HUES64 (cell line): Measurements from ENCODE around the gene PSME1.

Experiments used
- H3K27ac ChIP-seq: 2 replicates; pipeline ENCODE4 v1.7.0; 2013; ENCODE audit warnings: low read depth, low read length, inconsistent platforms
- H3K27me3 ChIP-seq: 2 replicates; pipeline ENCODE4 v1.6.1; 2013; ENCODE audit warnings: mild to moderate bottlenecking, low read length; ENCODE audit not compliant: insufficient read depth
- H3K36me3 ChIP-seq: 2 replicates; pipeline ENCODE4 v1.6.1; 2013; ENCODE audit warnings: mild to moderate bottlenecking, low read length; ENCODE audit not compliant: insufficient read depth
- H3K4me1 ChIP-seq: 2 replicates; pipeline ENCODE4 v1.6.1; 2013; ENCODE audit warnings: mild to moderate bottlenecking, low read length, moderate library complexity; ENCODE audit not compliant: insufficient read depth
- H3K4me3 ChIP-seq: 2 replicates; pipeline ENCODE4 v1.5.1; 2013; ENCODE audit warnings: mild to moderate bottlenecking, low read length, moderate library complexity
- H3K9ac ChIP-seq: 2 replicates; pipeline ENCODE4 v1.6.1; 2013; ENCODE audit warnings: mild to moderate bottlenecking, low read depth, low read length
- H3K9me3 ChIP-seq: 2 replicates; pipeline ENCODE4 v1.6.1; 2013; ENCODE audit warnings: low read depth, low read length; ENCODE audit not compliant: insufficient read depth
- WGBS: fragments of 150-250, 120-280 bp; methylation state at CpG from one replicate; pipeline ENCODE4 v1.1.7; 2013; ENCODE audit warnings: missing lambda C conversion rate; 5-methylcytosine and 5-hydroxymethylcytosine counted together

The PSME1 gene

DNA sequence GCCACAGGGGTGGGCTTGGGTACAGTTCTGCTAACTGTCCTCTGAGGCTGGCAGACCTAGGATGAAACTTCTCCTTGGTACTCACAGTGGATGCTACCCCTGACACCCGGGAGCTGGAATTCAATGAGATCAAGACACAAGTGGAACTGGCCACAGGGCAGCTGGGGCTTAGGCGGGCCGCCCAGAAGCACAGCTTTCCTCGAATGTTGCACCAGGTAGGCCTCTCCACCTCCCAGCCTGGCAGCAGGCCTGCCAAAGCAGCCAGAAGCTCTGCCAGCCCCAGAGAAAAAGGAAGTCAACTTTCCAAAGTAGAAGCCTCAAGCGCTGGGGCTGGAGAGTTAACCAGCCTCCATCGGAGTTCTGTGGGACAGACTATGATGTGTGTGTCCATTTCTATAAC, 18.8 kb upstream of the PSME1 start:
- Histone ChIP-seq H3K36me3 (peaks cover 49% of the 10 kb centered on the region), H3K27me3 (no peaks in the 10 kb centered on the region), H3K27ac (no peak overlapping the region), H3K9ac (no peak overlapping the region), H3K4me1 (peaks cover 5% of the 10 kb centered on the region; the same call in 1 of the 2 replicates), H3K4me3 (no peak overlapping the region), H3K9me3 (no peaks in the 10 kb centered on the region)
- 91% methylated on average over 6 of the region's 6 CpGs for WGBS

DNA sequence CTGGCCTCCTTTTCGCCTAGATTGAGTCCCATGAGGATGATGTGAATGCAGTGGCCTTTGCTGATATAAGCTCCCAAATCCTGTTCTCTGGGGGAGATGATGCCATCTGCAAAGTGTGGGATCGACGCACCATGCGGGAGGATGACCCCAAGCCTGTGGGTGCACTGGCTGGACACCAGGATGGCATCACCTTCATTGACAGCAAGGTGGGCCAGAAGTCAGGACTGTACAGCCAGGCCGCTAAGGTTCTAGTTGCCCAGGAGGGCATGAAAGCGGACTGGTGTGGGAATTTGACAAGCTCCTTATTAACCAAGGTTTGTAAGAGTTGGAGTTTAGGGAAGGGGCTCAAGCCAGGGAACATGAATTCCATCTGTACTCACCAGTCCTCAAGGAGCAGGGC, 16.3 kb upstream of the PSME1 start:
- Histone ChIP-seq H3K36me3 (peaks cover 64% of the 10 kb centered on the region), H3K4me1 (peaks cover 5% of the 10 kb centered on the region; the same call in 1 of the 2 replicates), H3K4me3 (no peak overlapping the region), H3K9ac (no peak overlapping the region), H3K27ac (no peak overlapping the region), H3K9me3 (no peaks in the 10 kb centered on the region), H3K27me3 (no peaks in the 10 kb centered on the region)
- 94% methylated on average over 6 of the region's 6 CpGs for WGBS

DNA sequence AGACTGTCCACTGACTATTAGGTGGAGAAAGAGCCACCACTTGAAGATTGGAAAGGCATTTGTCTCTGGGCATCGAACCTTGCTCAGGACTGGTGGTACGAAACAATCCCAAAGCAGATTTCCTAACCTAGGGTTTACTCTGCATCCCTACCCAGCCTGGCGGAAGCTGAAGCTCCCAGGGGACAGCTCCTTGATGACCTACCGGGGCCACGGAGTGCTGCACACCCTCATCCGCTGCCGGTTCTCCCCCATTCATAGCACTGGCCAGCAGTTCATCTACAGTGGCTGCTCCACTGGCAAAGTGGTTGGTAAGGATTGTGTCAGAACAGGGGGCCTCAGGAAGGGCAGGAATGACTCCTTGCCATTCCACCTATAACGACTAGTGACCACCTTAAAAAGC, 14.8 kb upstream of the PSME1 start:
- H3K9me3 ChIP-seq = no peaks in the 10 kb centered on the region
- WGBS = 96% methylated on average over 8 of the region's 8 CpGs
- H3K9ac ChIP-seq = no peak overlapping the region
- H3K4me1 ChIP-seq = no peaks in the 10 kb centered on the region
- peaks cover 64% of the 10 kb centered on the region for H3K36me3 ChIP-seq
- no peak overlapping the region for H3K27ac ChIP-seq
- no peak overlapping the region for H3K4me3 ChIP-seq
- no peaks in the 10 kb centered on the region for H3K27me3 ChIP-seq

DNA sequence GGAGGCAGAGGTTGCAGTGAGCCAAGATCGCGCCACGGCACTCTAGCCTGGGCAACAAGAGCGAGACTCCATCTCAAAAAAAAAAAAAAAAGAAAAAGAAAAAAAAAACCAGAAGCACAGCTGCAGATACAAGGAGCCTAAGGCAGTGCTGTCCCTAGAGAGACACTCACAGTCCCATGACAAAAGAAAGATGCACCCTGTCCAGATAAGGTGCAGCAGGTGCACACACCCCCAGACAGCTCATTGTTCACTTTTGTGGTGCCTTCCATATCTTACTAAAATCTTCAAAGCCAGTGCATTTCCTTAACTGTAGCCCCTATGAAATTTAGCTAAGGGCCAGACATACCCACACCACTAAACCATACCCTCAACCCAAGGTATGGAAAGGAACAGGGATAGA, 13.6 kb upstream of the PSME1 start:
- H3K36me3 ChIP-seq = peaks cover 55% of the 10 kb centered on the region

DNA sequence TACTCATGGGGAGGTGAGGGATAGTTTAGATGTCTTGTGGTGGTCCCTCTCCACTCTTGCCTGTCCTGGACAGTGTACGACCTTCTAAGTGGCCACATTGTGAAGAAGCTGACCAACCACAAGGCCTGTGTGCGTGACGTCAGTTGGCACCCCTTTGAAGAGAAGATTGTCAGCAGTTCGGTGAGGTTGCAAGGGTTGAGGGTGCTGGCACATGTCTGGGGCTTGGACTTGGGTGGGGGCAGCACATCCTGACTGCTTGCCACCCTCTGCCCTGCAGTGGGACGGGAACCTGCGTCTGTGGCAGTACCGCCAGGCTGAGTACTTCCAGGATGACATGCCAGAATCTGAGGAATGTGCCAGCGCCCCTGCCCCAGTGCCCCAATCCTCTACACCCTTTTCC, 13.1 kb upstream of the PSME1 start:
- WGBS = 91% methylated on average over 8 of the region's 8 CpGs
- H3K36me3 ChIP-seq = peaks cover 51% of the 10 kb centered on the region

More for the DNA sequence above, 13.6 kb upstream of the PSME1 start:
- no peak overlapping the region for H3K9ac ChIP-seq
- 98% methylated on average over 4 of the region's 4 CpGs for WGBS
- no peaks in the 10 kb centered on the region for H3K27me3 ChIP-seq
- H3K27ac ChIP-seq = no peak overlapping the region
- H3K4me3 ChIP-seq = no peak overlapping the region
- no peaks in the 10 kb centered on the region for H3K4me1 ChIP-seq
- H3K9me3 ChIP-seq = no peaks in the 10 kb centered on the region

DNA sequence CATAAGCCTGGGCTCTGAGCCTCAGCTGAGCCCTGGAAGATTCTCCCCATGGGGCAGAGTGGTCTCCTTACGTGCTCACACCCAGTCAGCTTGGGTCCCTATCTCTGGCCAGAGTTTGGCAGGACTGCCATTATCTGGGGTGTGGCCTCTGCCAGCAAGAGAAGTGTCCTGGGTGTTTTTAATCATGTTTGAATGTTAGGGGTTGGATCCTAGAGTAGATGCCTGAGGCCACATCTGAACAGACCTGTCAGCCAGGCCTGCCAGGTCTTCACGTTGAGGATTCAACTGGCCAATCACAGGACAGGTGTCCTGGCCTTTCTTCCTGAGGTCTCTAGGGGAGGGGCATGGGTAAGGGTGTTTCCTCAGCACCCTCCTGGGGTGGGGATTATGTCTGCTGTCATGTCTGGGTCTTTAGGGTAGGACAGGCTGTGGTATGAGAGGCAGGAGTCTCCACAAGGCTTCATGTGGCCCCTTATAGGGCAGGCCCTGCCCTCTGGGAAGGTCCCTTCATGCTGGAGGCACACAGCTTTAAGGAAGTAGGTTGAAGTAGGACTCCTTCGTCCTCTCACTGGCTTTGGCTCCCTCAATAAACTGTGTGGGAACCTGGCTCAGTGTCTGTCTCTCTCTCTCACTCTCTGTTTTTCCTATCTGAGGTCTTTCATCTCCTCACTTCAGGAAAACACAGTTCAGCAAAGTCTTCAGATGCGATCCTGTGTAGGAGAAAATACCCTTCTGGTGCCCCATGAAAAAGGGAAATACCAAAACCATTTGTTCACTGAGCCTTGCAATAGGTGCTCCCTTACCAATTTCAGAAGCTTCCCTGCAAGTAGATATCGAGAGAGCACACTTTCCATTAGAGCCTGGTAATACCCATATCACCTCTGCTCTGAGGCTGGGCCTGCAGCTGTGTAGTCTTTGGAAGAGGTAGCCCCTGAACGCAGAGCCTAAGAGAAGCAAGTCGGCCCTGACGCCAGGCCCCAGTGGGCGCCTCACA, 12.3 kb upstream of the PSME1 start:
- no peaks in the 10 kb centered on the region for H3K9me3 ChIP-seq
- no peaks in the 10 kb centered on the region for H3K4me1 ChIP-seq
- WGBS = 88% methylated on average over 9 of the region's 9 CpGs
- H3K4me3 ChIP-seq = no peak overlapping the region
- no peak overlapping the region for H3K9ac ChIP-seq
- no peaks in the 10 kb centered on the region for H3K27me3 ChIP-seq
- peaks cover 42% of the 10 kb centered on the region for H3K36me3 ChIP-seq
- no peak overlapping the region for H3K27ac ChIP-seq

More for the DNA sequence above, 13.1 kb upstream of the PSME1 start:
- no peak overlapping the region for H3K9ac ChIP-seq
- H3K27me3 ChIP-seq = no peaks in the 10 kb centered on the region
- no peak overlapping the region for H3K4me3 ChIP-seq
- H3K9me3 ChIP-seq = no peaks in the 10 kb centered on the region
- H3K27ac ChIP-seq = no peak overlapping the region
- no peaks in the 10 kb centered on the region for H3K4me1 ChIP-seq

DNA sequence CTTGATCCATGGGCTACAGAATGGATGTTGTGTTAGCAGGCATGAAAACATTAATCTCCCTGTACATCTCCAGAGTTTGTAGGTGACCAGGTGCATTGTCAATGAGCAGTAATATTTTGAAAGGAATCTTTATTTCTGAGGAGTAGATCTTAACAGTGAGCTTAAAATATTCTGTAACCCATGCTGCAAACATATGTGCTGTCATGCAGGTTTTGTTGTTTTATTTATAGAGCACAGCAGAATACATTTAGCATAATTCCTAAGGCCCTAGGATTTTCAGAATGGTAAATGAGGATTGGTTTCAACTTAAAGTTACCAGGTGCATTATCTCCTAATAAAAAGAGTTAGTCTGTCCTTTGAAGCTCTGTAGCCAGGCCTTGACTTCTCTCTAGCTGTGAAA, 9.1 kb upstream of the PSME1 start:
- H3K9ac ChIP-seq = no peak overlapping the region
- no peak overlapping the region for H3K27ac ChIP-seq
- H3K27me3 ChIP-seq = no peaks in the 10 kb centered on the region
- no peaks in the 10 kb centered on the region for H3K4me1 ChIP-seq
- H3K4me3 ChIP-seq = no peak overlapping the region
- peaks cover 16% of the 10 kb centered on the region for H3K36me3 ChIP-seq
- no peaks in the 10 kb centered on the region for H3K9me3 ChIP-seq

DNA sequence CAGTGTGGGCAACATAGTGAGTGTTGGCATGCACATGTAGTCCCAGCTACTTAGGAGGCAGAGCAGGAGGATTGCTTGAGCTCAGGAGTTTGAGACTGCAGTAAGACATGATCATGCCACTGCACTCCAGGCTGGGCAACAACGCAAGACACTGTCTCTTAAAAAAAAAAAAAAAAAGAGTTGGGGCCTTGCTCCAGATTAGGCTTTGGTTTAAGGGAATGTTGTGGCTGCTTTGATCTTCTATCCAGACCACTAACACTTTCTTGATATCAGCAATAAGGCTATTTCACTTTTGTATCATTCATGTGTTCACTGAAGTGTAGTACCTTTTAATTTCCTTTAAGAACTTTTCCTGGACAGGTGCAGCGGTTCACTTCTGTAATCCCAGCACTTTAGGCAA, 8.3 kb upstream of the PSME1 start:
- peaks cover 12% of the 10 kb centered on the region for H3K36me3 ChIP-seq
- WGBS = 99% methylated on average over 2 of the region's 2 CpGs
- no peak overlapping the region for H3K9ac ChIP-seq
- no peak overlapping the region for H3K4me3 ChIP-seq
- H3K4me1 ChIP-seq = no peaks in the 10 kb centered on the region
- no peaks in the 10 kb centered on the region for H3K9me3 ChIP-seq
- no peaks in the 10 kb centered on the region for H3K27me3 ChIP-seq
- H3K27ac ChIP-seq = no peak overlapping the region

DNA sequence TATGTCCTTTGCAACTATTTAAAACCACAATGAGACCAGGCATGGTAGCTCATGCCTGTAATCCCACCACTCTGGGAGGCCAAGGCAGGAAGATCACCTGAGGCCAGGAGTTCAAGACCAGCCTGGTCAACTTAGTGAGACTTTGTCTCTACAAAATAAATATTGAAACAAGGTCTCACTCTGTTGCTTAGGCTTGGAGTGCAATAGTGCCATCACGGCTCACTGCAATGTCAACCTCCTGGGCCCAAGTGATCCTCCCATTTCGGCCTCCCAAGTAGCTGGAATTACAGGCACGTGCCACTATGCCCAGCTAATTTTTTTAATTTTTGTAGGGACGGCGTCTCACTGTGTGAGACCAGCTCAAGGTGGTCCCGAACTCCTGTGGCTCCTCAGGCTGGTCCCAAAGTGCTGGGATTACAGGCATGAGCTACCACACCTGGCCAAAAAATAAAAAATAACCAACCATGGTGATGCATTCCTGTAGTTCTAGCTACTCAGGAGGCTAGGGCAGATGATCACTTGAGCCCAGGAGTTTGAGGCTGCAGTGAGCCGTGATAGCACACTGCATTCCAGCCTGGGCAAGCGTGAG, 6.5 kb upstream of the PSME1 start:
- Histone ChIP-seq H3K9me3 (no peaks in the 10 kb centered on the region), H3K36me3 (no peaks in the 10 kb centered on the region), H3K4me3 (no peak overlapping the region), H3K9ac (no peak overlapping the region), H3K27ac (no peak overlapping the region), H3K4me1 (no peaks in the 10 kb centered on the region), H3K27me3 (no peaks in the 10 kb centered on the region)
- WGBS = 90% methylated on average over 7 of the region's 8 CpGs

DNA sequence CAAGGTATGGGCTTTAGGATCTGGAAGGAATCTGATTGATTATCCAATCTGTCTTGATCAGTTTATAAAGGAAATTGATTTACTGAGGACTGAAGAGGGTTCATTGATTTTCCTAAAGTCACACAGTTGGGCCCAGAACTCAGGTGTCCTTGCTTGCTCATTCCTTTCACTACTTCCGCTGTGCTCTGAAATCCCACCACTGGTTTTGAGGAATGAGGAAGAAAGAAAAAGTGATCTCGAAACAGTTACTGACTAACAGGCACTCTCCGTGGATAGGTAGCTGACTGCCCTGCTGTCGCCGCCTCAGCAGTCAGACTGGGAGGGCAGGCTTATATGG, 5.6 kb upstream of the PSME1 start, which contains the start of gene FITM1:
Gene FITM1 (plus strand): TSS at position 280 of the 337 bp plus-strand sequence. CDS start 905 bp downstream, outside the sequence.
- 90% methylated on average over 5 of the region's 5 CpGs for WGBS
- Histone ChIP-seq H3K9ac (no peak within 1 kb of the TSS), H3K4me1 (no peaks in the 10 kb centered on the region), H3K36me3 (no peaks in the 10 kb centered on the region), H3K4me3 (no peak within 1 kb of the TSS), H3K9me3 (no peaks in the 10 kb centered on the region), H3K27me3 (no peaks in the 10 kb centered on the region), H3K27ac (no peak within 1 kb of the TSS)

DNA sequence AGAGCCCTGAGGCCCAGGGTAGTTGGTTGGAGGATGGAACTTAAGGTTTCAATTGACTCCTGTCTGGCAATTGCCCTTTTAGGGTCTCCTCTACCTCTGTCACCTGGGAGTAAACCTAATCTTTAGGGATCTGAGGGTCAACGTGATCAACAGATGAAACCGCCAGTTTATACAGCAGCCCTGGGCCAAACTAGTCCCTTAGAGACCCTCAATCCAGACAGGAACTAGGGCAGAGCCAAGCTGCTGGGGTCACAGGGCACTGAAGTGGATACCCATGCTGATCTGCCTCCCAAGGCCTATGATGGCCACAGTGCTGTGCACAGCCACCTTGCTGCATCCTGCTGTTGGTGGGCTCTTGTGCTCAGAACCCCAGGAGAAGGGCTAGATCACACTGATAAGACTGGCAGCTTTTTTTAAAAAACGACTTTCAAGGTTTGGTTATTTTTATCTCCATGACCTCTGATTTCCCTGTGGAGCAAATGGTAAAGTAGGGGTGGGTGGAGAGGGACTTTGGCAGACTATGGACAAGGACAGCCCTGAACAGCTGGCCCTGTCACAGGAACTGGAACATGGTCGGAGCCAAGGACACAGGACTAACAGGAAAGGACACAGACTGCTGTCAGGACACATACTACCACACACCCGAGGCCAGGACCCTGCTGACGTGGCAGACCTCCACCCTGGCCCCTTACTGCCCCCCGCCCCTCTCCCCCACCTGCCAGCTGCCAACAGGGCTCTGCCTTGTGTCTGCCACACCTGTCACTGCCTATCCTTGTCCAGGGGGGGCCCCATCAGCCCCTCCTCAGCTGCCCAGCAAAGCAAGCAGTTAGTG, 5.1 kb upstream of the PSME1 start:
- 87% methylated on average over 7 of the region's 7 CpGs for WGBS
- no peaks in the 10 kb centered on the region for H3K4me1 ChIP-seq
- no peak overlapping the region for H3K4me3 ChIP-seq
- H3K27ac ChIP-seq = no peak overlapping the region
- no peak overlapping the region for H3K9ac ChIP-seq
- H3K27me3 ChIP-seq = no peaks in the 10 kb centered on the region
- no peaks in the 10 kb centered on the region for H3K36me3 ChIP-seq
- no peaks in the 10 kb centered on the region for H3K9me3 ChIP-seq
